Amniotic epithelial cell (primary cell): ENCODE results near the gene KCNK5.

Source experiments
- DNase-seq: peaks from one replicate; pipeline ENCODE4 v3.0.0-alpha.2; 2010; ENCODE audit warnings: low read depth

Gene KCNK5

GRCh38 chr6:39215640-39216158 is 13.6 kb downstream of the KCNK5 start:
- no peak for DNase-seq

DNA sequence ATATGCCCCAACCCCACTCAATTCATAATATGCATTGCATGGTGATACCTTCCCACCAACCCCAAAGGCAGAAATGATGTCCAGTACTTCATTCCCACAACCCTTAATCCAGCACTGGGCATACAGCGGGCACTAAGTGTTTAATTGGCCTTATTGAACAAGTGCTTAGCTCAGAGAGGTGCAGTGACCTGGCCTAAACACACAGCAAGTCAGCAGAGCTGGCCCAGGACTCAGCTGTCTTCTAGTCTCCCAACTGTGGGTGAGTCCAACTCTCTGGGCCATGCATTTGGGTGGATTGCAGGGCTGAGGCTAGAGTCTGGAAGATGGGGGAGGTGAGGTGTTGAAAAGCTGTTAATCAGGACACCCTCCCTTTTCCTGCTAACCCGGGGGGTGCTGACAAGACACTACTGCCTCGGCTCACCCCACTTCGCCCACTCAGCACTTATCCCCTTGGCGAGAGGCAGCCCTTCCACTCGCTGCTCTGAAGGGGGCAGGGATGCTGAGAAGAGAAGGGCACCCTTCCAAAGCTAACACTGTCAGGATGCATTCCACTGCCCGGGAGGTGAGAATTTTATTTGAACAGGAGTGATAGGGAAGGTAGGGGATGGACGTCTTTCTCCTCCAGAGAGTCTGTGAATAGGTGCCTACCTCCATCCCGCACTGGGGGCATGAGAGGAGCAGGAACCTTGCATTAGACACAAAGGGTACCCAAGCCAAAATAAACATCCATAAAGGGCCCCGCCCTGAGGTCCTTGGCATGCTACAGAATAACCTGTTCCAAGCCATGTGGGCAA is 14.2 kb downstream of the KCNK5 start:
- no peak for DNase-seq

- DNase-seq: no peak
Observed at GRCh38 chr6:39214120-39214813, 15.0 kb downstream of the KCNK5 start.

GRCh38 chr6:39213195-39213920 is 15.9 kb downstream of the KCNK5 start:
- DNase-seq: no peak

DNA sequence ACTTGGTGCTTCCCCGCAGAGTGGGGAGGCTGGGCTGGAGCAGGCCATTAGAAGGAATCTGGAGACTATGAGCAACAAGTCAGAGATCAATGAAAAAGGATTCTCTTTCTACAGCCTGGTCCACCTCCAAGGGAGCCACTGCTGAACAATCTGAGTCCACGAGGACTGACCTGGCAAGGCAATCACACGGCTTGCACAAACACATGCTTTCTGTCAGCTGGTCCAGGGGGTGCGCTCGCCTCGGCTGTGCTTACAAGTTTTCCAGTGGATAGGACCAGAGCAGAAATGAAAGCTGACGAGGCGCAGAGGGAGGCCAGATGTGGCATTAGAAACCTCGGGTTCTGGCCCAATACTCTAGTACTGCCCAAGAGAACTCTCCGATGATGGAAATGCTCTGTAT is 18.1 kb downstream of the KCNK5 start:
- no peak for DNase-seq

- DNase-seq: no peak
Observed at GRCh38 chr6:39210450-39210849, 18.8 kb downstream of the KCNK5 start.

GRCh38 chr6:39209911-39210310 is 19.4 kb downstream of the KCNK5 start:
- no peak for DNase-seq

GRCh38 chr6:39209360-39209811 is 19.9 kb downstream of the KCNK5 start:
- no peak for DNase-seq

DNA sequence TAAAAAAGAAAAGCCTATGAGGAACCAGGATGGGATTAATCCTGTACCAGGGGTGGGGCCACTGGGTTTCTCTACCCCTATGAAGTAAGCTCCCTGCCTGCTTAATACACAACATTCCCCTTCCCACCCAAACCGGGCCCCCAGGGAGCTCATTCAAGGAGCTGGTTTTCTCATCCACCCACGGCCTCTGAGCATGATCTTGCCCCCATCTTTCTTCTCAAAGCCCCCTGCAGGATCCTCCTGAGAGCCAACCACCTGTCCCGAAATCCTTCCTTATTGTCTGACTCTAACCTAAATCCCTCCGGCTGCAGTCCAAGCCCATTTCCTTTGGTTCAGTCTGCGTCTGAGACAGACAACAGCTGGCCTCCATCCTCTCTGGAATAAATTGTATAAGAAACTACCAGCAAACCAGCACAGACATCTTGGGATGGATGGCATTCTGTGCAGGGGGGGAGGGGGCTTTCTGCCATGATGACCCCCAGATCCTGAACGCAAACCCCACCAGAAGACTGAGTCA is 21.0 kb downstream of the KCNK5 start:
- no peak for DNase-seq

GRCh38 chr6:39207416-39208222 is 21.7 kb downstream of the KCNK5 start:
- no peak for DNase-seq

DNA sequence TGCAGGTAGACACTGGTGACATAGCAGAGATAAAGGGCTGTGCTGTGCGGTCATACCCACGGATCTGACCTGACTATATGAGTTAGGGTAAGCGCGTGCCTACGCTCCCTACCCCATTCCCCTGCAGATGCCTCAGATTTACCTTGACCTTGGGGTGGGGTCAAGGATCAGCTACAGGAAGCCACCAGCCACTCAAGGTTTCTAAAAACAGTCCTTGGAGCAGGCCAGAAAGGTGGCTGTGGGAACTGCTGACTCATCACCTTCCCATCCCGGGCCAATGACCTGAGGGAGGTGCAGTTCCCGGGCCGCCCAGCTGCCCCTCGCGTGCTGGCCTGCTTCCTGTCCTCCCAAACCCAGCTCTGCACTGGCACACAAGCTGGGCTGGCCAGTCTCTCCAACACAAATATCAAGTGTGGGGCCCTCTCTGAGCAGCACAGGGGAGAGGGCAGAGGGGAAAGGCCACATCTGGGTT is 23.0 kb downstream of the KCNK5 start:
- DNase-seq: no peak

DNA sequence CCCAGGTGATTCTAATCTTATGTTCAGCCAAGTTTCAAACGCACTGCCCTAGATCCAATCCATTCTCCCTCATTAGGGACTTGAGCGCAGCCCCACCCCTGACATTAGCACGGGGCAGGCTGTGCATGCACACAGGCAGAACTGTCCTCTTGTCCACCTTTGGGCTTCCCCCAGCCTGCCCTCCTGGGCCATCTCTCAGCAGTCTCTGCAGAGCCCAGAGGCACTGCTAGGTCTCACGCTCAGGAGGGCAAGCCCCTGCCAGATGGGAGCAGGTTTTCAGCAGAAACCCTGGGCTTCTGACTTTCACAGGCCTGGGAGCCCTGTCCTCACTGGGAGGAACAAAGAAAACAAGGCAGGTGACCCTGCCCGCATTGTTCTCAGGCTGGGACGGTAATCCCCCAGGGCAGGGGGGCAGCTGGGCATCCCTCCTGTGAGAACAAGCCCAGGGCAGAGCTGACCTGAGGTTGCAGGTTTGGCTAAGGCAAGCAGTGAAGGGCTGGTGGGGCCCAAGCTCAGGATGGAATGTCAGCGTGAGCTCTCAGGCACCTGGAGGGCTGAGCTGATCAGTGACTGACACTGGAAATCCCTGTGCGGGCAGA is 24.5 kb downstream of the KCNK5 start:
- DNase-seq: no peak

DNA sequence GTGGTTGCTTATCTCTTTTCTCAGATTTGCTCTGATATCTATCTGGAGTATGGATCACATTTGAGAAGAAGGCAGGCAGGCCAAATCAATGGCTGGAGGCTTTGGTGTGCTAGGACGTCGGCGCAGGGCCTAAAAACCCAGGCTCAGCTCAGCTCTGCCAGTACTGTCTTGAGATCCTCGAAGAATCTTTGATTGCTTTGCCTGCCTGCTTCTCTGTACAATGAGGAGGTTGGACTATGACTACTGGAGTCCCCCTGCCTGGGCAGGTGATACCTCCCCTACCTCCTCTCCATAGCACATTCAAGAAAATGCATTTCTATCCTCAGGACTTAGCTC is 25.1 kb downstream of the KCNK5 start:
- no peak for DNase-seq

DNA sequence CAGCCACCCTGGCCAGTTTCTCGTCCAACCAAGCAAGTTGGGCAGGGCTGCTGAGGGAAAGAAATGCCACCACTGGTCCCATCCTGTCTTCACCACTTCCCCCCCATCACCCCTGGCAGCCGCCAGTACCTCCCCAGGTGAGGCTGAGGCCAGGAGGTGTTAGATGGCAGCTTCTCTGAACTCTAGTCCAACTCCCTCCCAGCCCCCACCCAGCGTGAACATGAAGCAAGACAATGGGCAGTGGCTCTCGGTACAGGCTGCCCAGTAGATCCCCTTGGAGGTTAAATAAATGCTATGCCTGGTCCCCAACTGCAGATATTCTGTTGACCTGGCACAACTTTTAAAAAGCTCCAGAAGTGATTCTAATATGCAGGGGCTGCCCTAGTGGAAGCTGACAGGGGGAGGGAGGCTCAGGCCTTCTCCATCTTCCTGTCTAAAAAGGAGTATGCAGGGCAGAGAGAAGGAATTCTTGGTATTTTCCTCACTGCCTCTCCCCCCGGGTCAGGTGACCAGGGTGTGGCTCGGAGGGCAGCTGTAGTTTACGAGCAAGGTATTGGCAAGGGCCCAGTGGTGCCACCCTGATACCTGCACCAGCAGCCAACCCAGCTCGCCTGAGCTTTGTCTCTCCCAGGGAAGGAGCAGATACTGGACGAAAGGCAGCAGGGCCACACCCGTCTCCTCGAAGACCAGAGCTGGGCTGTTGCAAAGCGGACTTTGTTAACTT is 25.7 kb downstream of the KCNK5 start:
- DNase-seq: no peak

- no peak for DNase-seq
Observed at GRCh38 chr6:39202166-39202565, 27.1 kb downstream of the KCNK5 start.

- no peak for DNase-seq
Observed at GRCh38 chr6:39200498-39201020, 28.7 kb downstream of the KCNK5 start.

DNA sequence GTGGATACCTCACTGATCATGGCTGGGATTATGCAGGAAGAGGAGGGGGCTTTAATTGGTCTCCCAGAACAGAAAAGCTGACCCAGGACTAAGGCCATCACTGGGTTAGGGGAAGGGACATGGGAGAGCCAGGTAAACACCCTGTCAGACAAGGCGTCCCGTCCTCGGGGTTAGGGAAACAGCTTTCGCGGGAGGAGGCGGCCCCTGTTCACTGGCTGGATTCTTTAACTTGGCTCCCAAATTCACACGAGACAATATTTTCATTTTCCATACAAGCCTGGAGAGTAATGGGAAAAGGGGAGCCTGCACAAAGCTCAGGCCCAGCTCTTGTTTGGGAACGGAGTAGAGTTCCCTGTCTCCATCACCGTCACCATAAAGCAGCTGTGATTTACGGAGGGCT is 29.3 kb downstream of the KCNK5 start:
- no peak for DNase-seq

DNA sequence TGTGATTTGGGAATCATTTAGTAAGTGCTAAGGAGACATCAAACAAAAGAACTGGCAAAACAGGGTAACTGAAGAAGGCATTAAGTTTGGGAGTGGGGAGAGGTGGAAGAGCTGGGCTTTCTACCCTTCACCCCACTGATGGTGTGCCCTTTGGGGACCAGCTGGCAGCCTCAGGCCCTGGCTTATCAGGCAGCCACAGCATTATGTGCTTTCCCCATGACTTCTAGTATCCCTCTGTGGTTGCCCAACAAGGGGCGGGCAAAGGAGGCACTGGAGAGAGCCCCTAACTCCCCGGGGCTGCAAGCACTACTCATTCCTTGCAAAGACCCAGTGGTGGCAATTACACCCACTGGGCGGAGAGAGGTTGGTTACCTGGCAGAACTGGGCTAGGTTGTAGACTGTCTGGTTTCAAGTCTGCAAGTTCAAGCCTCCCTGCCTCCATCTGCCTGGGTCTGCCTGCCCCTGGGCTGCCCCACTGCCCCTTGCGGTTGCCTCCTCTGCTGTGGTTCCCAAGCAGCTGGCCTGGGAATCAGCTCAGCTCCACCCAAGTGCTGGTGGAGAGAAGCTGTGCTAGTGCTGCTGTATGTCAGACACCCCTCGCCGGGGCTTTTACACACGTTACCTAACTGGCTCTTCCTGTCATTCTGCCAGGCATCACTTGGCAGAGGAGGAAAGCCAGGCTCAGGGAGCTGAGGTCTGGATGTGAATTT is 29.9 kb downstream of the KCNK5 start:
- DNase-seq: no peak

DNA sequence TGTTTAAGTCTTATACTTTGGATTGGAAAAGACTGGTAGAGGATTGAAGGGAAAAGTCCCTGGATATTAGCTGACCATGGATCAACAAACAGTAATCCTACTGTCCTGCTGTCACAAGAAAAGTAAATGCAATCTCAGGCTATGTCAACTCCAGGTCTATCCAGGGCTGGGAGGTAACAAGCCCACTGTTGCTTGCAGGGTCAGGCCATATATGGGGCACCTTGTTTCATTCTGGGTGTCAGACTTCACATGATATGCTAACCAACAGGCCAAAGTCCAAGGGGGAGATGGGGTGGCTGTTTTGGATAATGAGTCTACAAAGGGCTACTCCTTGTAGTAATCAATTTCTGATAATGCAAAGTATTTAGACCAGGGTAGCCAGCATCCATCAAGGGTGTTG is 30.7 kb downstream of the KCNK5 start:
- DNase-seq: no peak
